Lower lobe of right lung (tissue), 2 donors: ENCODE results near the gene PTCRA. TPM values are rescaled to one million over a fixed set of nuclear protein-coding genes. Genes with fewer than 3 reads are reported as not detected.
A peak's percentile ranks its signal among the peaks of the same experiment; 100 is the strongest.

Experiments
- ATAC-seq, 2 donors: fragments of 200-7000 bp; cut with Tn5 transposase; one replicate each; pipeline ENCODE4 v1.9.1; 2020 to 2022; ENCODE audit warnings: mild to moderate bottlenecking in 2 of 2, moderate library complexity in 2 of 2
- DNase-seq: peaks from one replicate; pipeline ENCODE4 v3.0.0-alpha.2; 2020
- H3K27ac ChIP-seq: fragments of 200-600 bp; one replicate; pipeline ENCODE4 v1.8.0; 2022
- H3K27me3 ChIP-seq: fragments of 200-600 bp; one replicate; pipeline ENCODE4 v1.8.0; 2022; ENCODE audit warnings: low read depth
- H3K36me3 ChIP-seq: fragments of 200-600 bp; one replicate; pipeline ENCODE4 v1.8.0; 2022; ENCODE audit warnings: mild to moderate bottlenecking
- H3K4me1 ChIP-seq: fragments of 200-600 bp; one replicate; pipeline ENCODE4 v1.8.0; 2022
- H3K4me3 ChIP-seq: fragments of 200-600 bp; one replicate; pipeline ENCODE4 v1.8.0; 2022; ENCODE audit warnings: mild to moderate bottlenecking
- H3K9me3 ChIP-seq: fragments of 200-600 bp; one replicate; pipeline ENCODE4 v1.8.0; 2022
- CTCF ChIP-seq: fragments of 200-600 bp; IDR thresholded peaks from one replicate; pipeline ENCODE4 v1.8.0; 2022; ENCODE audit warnings: antibody characterized with exemption, mild to moderate bottlenecking
- intact Hi-C: fragments of 100-400 bp; cut with DNase I; formaldehyde crosslinking; loops from one replicate; pipeline ENCODE4 v1.11.0; 2022
- total RNA-seq: library from RNA; stranded (reverse); fragmentation: NEBNext Ultra II Directional; extraction: Animal tissue kit (Norgen Biotek cat#: 25700); gene quantifications from one replicate; pipeline ENCODE4 v1.2.1, GENCODE V29; 2021
- donor health status: DM: no; HTN: yes; CAD: no; lungs with severe emphysema.

PTCRA gene
- total RNA-seq, 1 donor from 2014 or later: 9.8 TPM

- DNase-seq: no peak
- intact Hi-C loops: no loop called here
- H3K27ac ChIP-seq: no peak overlapping the region
- H3K27me3 ChIP-seq: no peaks in the 10 kb centered on the region
- ATAC-seq: no peak
- no peaks in the 10 kb centered on the region for H3K36me3 ChIP-seq
- no peak overlapping the region for H3K4me3 ChIP-seq
- no peaks in the 10 kb centered on the region for H3K9me3 ChIP-seq
- H3K4me1 ChIP-seq: peaks cover 9% of the 10 kb centered on the region
- no peak for TF ChIP-seq CTCF
These were observed 9.5 kb downstream of the PTCRA start for GRCh38 chr6:42925248-42925857.

GRCh38 chr6:42928986-42929820 is 13.3 kb downstream of the PTCRA start, which contains the start of gene CNPY3:
Gene CNPY3 (plus strand): TSS chr6:42929480. CDS start chr6:42929571, 91 bp downstream.
- no peak for TF ChIP-seq CTCF
- Histone ChIP-seq H3K4me3 (peak within 1 kb of the TSS; percentile 96), H3K27ac (peak within 1 kb of the TSS; percentile 93), H3K27me3 (no peaks in the 10 kb centered on the region), H3K36me3 (peaks cover 15% of the 10 kb centered on the region), H3K9me3 (no peaks in the 10 kb centered on the region), H3K4me1 (peaks cover 43% of the 10 kb centered on the region)
- DNase-seq (peak; percentile 96), ATAC-seq (peak; percentile 97)
- intact Hi-C loops: no loop called here

- Histone ChIP-seq H3K36me3 (peaks cover 21% of the 10 kb centered on the region), H3K27ac (peak overlapping the region; percentile 93), H3K27me3 (no peaks in the 10 kb centered on the region), H3K9me3 (no peaks in the 10 kb centered on the region), H3K4me3 (peak overlapping the region; percentile 96), H3K4me1 (peaks cover 43% of the 10 kb centered on the region)
- intact Hi-C loops: no loop called here
- ATAC-seq: peak; percentile 40 to 49
- no peak for TF ChIP-seq CTCF
- peak; percentile 59 for DNase-seq
These were observed 14.0 kb downstream of the PTCRA start for GRCh38 chr6:42929821-42930360.

- no peak for DNase-seq
- TF ChIP-seq CTCF: no peak
- no peak for ATAC-seq
- intact Hi-C loops: no loop called here
- no peaks in the 10 kb centered on the region for H3K27me3 ChIP-seq
- peaks cover 47% of the 10 kb centered on the region for H3K36me3 ChIP-seq
- peak overlapping the region; percentile 46 for H3K27ac ChIP-seq
- H3K9me3 ChIP-seq: no peaks in the 10 kb centered on the region
- peaks cover 43% of the 10 kb centered on the region for H3K4me1 ChIP-seq
- H3K4me3 ChIP-seq: no peak overlapping the region
These were observed 16.6 kb downstream of the PTCRA start for GRCh38 chr6:42932412-42932811.

GRCh38 chr6:42933205-42933604 is 17.4 kb downstream of the PTCRA start:
- peaks cover 54% of the 10 kb centered on the region for H3K36me3 ChIP-seq
- no peak for TF ChIP-seq CTCF
- H3K9me3 ChIP-seq: no peaks in the 10 kb centered on the region
- DNase-seq (no peak), ATAC-seq (no peak)
- intact Hi-C loops: no loop called here
- H3K27me3 ChIP-seq: no peaks in the 10 kb centered on the region
- peaks cover 43% of the 10 kb centered on the region for H3K4me1 ChIP-seq
- H3K4me3 ChIP-seq: no peak overlapping the region
- H3K27ac ChIP-seq: no peak overlapping the region
